Effector CD4-positive, alpha-beta T cell (primary cell): Measurements from ENCODE around the gene NOS1.

Source experiments
- DNase-seq: peaks from one replicate; pipeline ENCODE4 v3.0.0-alpha.2; 2020

The NOS1 gene

GRCh38 chr12:117167769-117168168 lies 193.7 kb downstream of the NOS1 start:
- no peak for DNase-seq

DNA sequence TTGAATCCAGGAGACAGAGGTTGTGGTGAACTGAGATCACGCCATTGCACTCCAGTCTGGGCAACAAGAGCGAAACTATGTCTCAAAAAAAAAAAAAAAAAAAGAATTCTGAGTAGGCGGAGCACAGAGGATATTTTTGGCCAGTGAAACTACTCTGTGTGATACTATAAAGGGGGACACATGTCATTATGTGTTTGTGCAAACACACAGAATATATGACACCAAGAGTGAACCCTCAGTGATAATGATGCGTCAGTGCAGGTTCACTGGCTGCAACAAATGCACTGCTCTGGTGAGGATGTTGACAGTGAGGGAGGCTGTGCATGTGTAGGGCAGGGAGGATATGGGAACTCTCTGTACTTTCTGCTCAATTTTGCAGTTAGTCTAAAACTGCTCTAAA lies 195.3 kb downstream of the NOS1 start:
- no peak for DNase-seq

- no peak for DNase-seq
These were observed 196.1 kb downstream of the NOS1 start for GRCh38 chr12:117165342-117165741.

DNA sequence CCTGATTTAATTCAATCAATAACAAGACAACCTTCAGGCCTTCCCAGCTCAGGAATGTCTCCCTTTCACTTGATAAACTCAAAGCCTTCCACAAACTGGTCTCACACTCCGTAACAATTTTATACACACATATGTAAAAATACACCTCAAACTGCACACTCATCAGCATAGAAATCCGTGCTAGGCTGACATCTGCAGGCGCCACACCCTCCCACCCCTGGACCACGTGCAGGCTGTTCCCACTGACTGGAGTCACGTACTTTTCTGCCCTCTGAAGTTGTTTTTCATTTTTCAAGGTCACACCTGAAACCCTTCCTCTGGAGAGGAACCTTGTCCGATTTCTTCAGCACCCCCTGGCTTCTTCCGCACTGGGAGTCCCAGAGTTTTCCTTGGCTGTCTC lies 198.8 kb downstream of the NOS1 start:
- DNase-seq: no peak

DNA sequence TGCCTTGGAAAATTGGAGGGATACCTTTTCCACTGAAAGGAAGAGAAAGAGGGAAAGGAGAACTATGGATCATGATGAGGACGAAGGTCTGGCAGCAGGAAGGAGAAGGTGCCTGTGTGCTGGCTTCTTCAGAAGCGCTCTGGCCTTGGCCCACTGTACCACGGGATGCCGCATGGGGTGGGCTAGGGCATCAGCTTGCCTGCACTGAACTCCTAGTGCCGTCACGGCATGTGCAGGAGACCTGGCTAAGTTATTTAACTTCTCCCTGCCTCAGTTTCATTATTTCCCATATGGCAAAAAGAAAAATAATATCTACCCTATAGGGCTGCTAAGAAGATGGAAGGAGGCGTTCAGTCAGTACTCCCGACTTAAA lies 199.3 kb downstream of the NOS1 start:
- DNase-seq: no peak

DNA sequence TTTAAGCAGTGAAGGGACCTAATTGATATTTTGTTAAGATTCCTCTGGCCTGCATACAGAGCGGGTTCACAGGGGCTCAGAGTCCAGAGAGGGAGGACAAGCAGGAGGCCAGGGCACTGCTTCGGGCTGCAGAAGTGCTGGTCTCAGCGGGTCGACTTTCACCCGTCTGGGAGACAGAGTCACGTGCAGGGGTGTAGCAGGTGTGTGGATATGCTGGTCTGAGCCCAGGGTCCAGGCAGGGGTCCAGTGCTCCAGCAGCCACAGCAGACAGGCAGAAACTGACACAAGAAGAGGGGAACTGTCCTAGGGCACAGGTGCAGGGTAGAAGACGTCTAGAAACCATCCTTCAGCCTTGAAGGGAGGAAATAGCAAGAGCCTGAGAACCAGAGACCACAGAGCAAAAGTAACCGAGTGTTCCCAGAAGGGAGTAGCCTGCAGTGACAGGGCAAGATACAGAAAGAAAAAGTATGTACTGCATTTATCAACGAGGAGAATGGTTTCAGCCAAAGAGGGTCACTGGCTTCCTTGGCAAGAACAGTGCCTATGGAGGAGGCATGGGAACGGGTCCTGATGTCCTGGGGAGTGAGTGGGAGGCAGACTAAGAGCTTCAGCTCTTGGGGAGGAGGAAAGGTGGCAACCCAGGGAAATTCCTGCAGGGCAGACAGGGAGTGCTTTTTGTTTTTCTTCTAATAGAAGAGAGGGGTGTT lies 199.8 kb downstream of the NOS1 start:
- no peak for DNase-seq

DNA sequence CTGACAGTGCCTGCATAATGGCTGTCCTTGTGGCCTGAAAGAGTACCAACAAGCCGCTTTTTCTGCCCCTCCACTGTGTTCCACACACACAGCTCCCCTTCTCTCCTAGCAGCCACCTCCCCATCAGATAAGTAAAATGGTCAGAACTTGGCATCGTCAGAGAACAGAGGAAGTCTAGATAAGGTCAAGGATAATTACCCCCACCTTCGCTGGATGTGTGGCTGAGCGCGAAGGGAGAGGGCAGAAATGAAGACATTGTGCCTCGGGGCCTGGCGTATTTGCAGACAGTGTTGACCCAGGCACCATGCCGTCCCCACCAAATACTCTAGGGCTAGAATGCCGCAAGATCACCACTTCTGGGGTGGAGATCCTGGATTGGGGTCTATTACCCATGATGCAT lies 201.8 kb downstream of the NOS1 start:
- DNase-seq: no peak

DNA sequence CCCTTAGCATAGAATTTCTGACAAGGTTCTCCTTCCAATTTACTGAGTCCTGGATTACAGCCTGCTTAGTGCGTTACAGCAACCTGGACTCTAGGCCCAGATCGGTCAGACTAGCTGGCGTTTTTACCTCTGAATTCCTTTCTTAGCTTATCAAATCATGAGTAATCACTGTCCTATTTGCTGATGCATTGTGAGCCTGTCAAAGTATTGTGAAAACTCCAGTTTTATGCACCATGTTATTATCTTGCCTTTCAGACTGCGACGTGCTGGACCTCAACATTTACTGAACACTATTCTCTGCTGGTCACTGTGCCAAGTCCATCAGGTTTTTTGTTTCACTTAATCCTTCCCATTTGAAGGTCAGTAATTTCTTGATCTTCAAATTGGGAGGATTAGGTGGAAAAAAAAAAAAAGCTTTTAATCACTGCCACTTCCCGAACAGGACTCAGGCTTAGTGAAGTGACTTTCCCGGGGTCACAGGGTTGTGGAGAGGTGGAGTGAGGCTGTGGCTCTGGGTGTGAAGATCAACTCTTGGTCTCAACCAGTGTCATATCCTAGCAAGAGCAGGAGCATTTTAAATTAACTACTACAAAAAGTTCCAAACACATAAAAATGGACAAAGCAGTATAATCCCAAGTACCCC lies 202.4 kb downstream of the NOS1 start:
- DNase-seq: no peak
